Measurements from ENCODE around the gene DEPDC4. TPM values are rescaled to one million over a fixed set of nuclear protein-coding genes. Genes with fewer than 3 reads are reported as not detected.
"Not testable (repeated sequence)": the region's sequence is repeated elsewhere in the genome, so short reads cannot be mapped to it uniquely, and the experiment has no call there.

The DEPDC4 gene
- total RNA-seq, 2 experiments from 2014 or later = 2.0 to 2.3 TPM

DNA sequence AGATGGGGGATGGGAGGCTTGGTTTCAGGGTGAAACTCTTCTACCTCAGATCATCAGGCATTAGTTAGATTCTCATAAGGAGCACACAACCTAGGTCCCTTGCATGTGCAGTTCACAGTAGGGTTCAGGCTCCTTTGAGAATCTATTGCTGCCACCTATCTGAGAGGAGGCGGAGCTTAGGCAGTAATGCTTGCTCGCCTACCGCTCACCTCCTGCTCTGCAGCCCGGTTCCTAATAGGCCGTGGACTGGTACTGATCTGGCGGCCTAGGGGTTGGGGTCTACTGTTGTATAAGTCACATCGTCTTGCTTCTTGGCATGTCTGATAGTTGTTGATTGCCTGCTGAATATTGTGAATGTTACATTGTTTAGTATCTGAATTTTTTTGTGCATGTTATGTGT is 12.3 kb upstream of the DEPDC4 start:
- no peak for ATAC-seq (ENCODE audit: low read depth)
- Mint-ChIP-seq H3K27me3 (no peaks in the 10 kb centered on the region), H3K4me1 (peaks cover 4% of the 10 kb centered on the region), H3K4me3 (no peak overlapping the region), H3K9me3 (no peaks in the 10 kb centered on the region), H3K36me3 (peaks cover 15% of the 10 kb centered on the region), H3K27ac (no peak overlapping the region)
- no peak for DNase-seq
- POLR2A ChIA-PET = no interaction called here

DNA sequence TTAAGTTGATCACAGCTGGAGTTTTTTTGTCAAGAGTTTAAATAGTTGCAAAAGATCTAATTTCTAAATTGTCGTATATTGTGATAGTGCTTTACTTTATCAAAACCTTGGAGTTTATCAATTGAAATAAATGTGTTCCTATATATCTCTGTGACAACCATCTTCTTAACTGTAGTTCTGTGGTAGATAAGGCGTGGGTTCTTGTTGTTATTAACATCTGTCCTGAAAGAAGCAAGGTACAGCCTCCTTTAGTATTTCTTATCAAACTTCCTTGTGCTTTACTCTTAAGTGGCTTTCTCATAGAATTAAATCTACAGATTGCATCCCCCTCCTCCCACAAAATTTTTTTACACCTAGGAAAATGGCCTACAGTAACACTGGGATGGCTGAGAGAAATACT is 7.4 kb upstream of the DEPDC4 start:
- H3K27me3 Mint-ChIP-seq = no peaks in the 10 kb centered on the region
- POLR2A ChIA-PET = no interaction called here
- H3K4me3 Mint-ChIP-seq = no peak overlapping the region
- ATAC-seq (ENCODE audit: low read depth) (no peak), DNase-seq (no peak)
- H3K9me3 Mint-ChIP-seq = no peaks in the 10 kb centered on the region
- H3K27ac Mint-ChIP-seq = no peak overlapping the region
- H3K4me1 Mint-ChIP-seq = peaks cover 19% of the 10 kb centered on the region
- peaks cover 20% of the 10 kb centered on the region for H3K36me3 Mint-ChIP-seq

DNA sequence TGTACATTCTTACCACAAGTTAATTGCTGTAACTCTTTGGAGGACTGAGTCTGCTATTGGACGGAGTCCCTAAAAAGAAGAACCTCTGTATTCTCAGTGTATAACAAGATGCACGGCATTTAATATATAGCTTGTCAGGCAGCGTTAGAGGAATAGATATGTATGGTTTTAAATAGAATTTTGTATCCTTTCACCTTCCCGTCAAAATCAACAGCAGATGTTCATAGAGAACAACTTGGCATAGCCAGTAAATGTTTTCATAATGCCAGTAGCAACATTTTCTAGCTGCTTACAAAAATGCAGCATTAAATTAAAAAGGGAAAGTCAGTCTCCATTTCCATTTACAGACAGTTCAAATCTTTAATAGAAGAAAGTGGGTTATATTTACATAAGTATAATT is 6.9 kb upstream of the DEPDC4 start:
- DNase-seq (no peak), ATAC-seq (ENCODE audit: low read depth) (no peak)
- Mint-ChIP-seq H3K27ac (no peak overlapping the region), H3K9me3 (no peaks in the 10 kb centered on the region), H3K36me3 (peaks cover 20% of the 10 kb centered on the region), H3K4me3 (no peak overlapping the region), H3K27me3 (no peaks in the 10 kb centered on the region), H3K4me1 (peaks cover 24% of the 10 kb centered on the region)
- POLR2A ChIA-PET = no interaction called here

DNA sequence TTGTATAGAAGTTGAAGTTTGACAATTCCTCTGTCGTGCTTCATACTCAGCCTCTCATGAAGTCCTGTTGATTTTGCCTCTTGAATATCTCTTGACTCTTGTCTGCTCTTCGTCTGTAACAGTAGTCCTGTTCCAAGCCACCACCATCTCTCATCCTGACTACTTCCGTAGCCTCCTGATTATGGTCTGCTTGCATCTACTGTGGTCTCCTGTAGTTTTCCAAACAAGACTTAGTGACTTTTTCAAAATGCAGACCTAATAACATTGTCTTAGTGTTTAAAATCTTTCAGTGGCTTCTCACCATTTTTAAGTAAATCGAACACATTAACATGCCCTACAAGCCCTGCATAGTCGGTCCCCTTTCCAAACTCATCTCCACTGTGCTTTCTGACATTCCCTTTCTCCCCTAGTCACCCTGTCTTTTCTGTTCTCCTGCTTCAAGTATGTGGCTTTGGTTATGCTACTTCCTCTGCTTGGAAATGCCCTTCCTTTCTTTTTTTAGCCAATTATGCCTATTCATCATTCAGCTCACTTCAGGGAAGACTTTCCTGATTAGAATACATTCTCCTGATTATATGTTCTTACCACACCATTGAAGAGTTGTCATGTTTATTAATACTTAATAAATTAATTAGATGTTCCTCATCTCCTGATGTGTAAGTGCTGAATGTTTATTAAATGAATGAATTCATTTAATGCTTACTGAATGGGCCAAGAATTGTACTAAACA is 2.1 kb upstream of the DEPDC4 start:
- Mint-ChIP-seq H3K36me3 (peaks cover 5% of the 10 kb centered on the region), H3K27ac (peak overlapping the region; percentile 62), H3K27me3 (no peaks in the 10 kb centered on the region), H3K4me3 (peak overlapping the region; percentile 91), H3K9me3 (no peaks in the 10 kb centered on the region), H3K4me1 (peaks cover 27% of the 10 kb centered on the region)
- DNase-seq (no peak), ATAC-seq (ENCODE audit: low read depth) (no peak)
- POLR2A ChIA-PET = no interaction called here

DNA sequence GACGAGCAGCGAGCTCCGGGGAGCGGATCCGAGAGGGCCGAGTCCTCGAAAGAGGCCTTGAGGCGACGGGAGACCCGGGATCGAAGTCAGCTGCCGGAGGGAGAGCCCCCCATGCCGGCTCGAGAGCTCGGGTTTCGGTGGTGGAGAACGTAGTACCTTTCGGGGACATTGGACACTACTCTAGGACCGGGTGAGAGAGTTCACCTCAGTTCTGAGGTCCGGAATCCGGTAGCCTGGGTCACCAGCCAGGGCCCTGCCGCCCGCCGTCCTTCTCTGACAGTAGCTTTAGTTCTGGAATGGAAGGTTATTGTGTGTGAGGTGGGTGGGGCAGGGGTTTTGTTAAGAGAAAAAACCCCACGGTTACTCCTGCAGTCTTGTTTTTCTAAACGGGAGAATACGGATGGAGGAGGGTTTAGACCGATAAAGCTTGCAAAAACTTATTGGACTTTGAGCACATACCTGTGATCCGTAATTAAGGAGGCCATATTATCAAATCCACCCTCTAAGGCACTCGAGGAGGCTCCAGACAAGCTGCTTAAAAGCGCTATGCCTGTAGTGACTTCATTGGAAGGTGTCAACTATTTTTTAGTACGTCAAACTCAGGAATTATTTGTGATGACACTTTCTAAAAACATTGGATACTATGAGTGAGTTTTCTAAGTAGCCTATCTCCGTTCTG is 863 bp upstream of the DEPDC4 start:
- no peaks in the 10 kb centered on the region for H3K27me3 Mint-ChIP-seq
- H3K27ac Mint-ChIP-seq = peak overlapping the region; percentile 97
- POLR2A ChIA-PET = interaction anchor here (1.0 to 2.8 kb wide), 5 partner anchors 9 to 129 kb away, joined by 3 to 26 read pairs (median 3); partner anchors contain the start of gene ACTR6
- H3K4me3 Mint-ChIP-seq = peak overlapping the region; percentile 91
- peak; percentile 2 for ATAC-seq (ENCODE audit: low read depth)
- H3K9me3 Mint-ChIP-seq = no peaks in the 10 kb centered on the region
- DNase-seq = no peak
- peaks cover under 1% of the 10 kb centered on the region for H3K36me3 Mint-ChIP-seq
- peaks cover 21% of the 10 kb centered on the region for H3K4me1 Mint-ChIP-seq

DNA sequence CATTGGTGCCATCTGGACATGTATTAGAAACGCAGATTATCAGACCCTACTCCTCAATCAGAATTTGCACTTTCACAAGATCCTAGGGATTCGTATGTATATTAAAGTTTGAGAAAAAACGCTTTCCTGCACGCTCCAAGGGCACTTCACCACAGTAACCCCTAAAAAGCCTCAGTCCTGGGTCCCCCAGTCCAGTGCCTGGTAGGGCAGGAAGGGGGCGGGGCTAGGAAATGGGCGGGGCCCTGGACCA is 369 bp downstream of the DEPDC4 start:
- peak overlapping the region; percentile 91 for H3K4me3 Mint-ChIP-seq
- peaks cover 17% of the 10 kb centered on the region for H3K4me1 Mint-ChIP-seq
- POLR2A ChIA-PET = interaction anchor here (0.5 to 2.8 kb wide), 6 partner anchors 10 to 155 kb away, joined by 3 to 26 read pairs (median 4); partner anchors contain the start of gene ACTR6
- peak overlapping the region; percentile 97 for H3K27ac Mint-ChIP-seq
- DNase-seq (no peak), ATAC-seq (ENCODE audit: low read depth) (peak; percentile 87)
- H3K9me3 Mint-ChIP-seq = no peaks in the 10 kb centered on the region
- no peaks in the 10 kb centered on the region for H3K36me3 Mint-ChIP-seq
- H3K27me3 Mint-ChIP-seq = no peaks in the 10 kb centered on the region

DNA sequence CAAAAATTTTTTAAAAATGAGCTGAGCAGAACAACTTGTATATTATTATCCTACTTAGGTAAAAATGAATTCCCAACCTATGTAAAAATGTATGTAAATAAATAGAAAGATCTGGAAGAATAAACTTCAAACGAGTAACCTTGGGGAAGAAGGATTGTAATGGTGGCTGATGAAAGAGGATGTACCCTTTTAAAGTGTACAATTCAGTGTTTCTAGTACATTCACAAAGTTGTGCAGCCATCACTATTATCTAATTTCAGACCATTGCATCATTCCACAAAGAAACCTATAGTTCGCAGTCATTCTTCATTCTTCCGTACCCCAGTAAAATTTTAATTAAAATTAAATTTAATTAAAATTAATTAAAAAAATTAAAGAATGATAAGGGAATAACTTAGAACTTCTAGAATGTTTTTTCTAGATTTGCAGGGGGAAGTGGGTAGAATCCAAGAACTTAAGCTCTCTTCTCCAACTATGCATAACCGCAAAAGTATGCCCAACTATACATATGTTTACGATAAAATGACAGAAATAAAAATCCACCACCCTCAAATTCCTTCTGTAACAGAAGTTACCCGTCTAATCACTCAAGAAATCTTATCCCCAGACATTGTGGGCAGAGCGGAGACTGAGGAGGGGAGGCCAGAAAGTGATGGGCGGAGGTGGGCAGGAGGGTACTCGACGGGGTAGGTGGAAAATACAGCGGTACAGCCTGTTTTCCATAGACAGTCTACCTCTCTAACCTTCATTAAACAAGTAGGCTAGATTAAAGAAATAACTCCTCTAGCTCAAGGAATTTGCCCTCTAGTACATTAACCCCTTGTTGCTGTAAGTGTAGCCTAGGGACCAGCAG is 921 bp downstream of the DEPDC4 start:
- H3K4me3 Mint-ChIP-seq = peak overlapping the region; percentile 91
- peak overlapping the region; percentile 97 for H3K27ac Mint-ChIP-seq
- H3K27me3 Mint-ChIP-seq = no peaks in the 10 kb centered on the region
- peaks cover 16% of the 10 kb centered on the region for H3K4me1 Mint-ChIP-seq
- ATAC-seq (ENCODE audit: low read depth) (no peak), DNase-seq (no peak)
- no peaks in the 10 kb centered on the region for H3K36me3 Mint-ChIP-seq
- POLR2A ChIA-PET = interaction anchor here (0.9 to 2.8 kb wide), 3 partner anchors 11 to 65 kb away, joined by 3 to 26 read pairs (median 5); partner anchors contain the start of gene ACTR6
- no peaks in the 10 kb centered on the region for H3K9me3 Mint-ChIP-seq

DNA sequence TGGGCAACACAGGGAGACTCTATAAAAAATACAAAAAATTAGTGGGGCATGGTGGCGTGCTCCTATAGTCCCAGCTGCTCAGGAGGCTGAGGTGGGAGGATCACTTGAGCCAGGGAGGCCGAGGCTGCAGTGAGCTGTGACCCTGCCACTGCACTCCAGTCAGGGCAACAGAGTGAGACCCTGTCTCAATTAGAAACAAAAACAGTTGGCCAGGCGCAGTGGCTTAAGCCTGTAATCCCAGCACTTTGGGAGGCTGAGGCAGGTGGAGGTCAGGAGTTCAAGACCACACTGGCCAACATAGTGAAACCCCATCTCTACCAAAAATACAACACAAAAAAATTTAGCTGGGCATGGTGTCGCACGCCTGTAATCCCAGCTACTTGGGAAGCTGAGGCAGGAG is 1.8 kb downstream of the DEPDC4 start:
- H3K27me3 Mint-ChIP-seq; H3K9me3 Mint-ChIP-seq; ATAC-seq (ENCODE audit: low read depth); H3K36me3 Mint-ChIP-seq; H3K27ac Mint-ChIP-seq; DNase-seq; POLR2A ChIA-PET; H3K4me3 Mint-ChIP-seq: not testable (repeated sequence)
- H3K4me1 Mint-ChIP-seq = peaks cover 14% of the 10 kb centered on the region

DNA sequence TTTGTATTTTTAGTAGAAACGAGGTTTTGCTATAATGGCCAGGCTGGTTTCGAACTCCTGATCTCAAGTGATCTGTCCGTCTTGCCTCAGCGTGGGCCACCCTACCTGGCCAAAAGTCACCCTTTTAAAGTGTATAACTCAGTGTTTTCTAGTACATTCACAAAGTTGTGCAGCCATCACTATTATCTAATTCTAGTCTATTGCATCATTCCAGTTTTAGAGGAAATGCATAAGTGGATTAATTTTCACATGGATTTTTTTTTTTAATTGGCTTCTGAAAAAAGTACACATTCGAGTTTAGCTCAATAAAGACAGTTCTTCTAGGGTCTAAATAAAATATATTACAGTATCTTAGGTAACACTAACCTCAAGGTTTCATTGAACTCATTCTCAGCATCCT is 3.7 kb downstream of the DEPDC4 start:
- H3K36me3 Mint-ChIP-seq = peaks cover 2% of the 10 kb centered on the region
- no peaks in the 10 kb centered on the region for H3K9me3 Mint-ChIP-seq
- DNase-seq (no peak), ATAC-seq (ENCODE audit: low read depth) (no peak)
- H3K4me1 Mint-ChIP-seq = peaks cover 5% of the 10 kb centered on the region
- peaks cover under 1% of the 10 kb centered on the region for H3K27me3 Mint-ChIP-seq
- H3K4me3 Mint-ChIP-seq = no peak overlapping the region
- POLR2A ChIA-PET = no interaction called here
- H3K27ac Mint-ChIP-seq = no peak overlapping the region

DNA sequence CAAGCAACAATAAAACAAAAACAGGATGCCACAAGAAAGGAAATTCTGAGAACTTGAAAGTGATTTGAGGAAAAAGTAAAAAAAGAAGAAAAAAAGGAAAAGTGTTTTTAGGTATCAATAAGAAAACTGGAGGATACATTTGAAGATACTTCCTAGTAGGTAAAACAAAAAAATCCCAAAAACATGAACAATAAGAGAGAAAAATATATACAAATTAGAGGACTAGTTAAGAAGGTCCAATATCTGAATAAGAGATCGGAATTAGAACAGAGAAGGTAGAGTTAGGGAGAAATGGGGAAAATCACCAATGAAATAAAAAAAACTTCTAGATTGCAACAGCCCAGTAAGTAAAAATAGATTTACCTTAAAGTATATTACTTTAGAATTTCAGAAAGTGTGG is 8.8 kb downstream of the DEPDC4 start:
- Mint-ChIP-seq H3K27me3 (peaks cover 1% of the 10 kb centered on the region), H3K9me3 (no peaks in the 10 kb centered on the region), H3K36me3 (peaks cover 6% of the 10 kb centered on the region), H3K4me3 (no peak overlapping the region), H3K27ac (no peak overlapping the region), H3K4me1 (peaks cover 6% of the 10 kb centered on the region)
- no peak for ATAC-seq (ENCODE audit: low read depth)
- POLR2A ChIA-PET = no interaction called here
- no peak for DNase-seq

DNA sequence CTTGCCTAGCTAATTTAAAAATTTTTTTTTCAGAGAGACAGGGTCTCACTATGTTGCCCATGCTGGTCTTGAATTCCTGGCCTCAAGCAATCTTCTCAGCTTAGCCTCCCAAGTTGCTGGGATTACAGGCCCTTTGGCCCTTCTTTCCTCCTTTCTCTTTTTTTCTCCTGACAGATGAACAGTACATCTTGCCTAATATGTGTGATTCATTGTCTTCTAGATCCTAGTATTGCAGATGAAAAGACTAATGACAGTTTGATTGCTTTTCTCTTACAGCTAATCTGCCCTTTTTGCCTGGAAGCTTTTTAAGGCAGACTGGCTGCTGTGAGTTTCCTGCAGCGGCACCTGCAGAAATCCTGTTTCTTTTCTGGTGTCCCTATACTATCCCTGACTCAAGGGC is 12.0 kb downstream of the DEPDC4 start:
- Mint-ChIP-seq H3K4me1 (peaks cover 6% of the 10 kb centered on the region), H3K9me3 (no peaks in the 10 kb centered on the region), H3K4me3 (no peak overlapping the region), H3K36me3 (peaks cover 6% of the 10 kb centered on the region), H3K27me3 (peaks cover 1% of the 10 kb centered on the region), H3K27ac (no peak overlapping the region)
- ATAC-seq (ENCODE audit: low read depth) (no peak), DNase-seq (no peak)
- POLR2A ChIA-PET = no interaction called here

DNA sequence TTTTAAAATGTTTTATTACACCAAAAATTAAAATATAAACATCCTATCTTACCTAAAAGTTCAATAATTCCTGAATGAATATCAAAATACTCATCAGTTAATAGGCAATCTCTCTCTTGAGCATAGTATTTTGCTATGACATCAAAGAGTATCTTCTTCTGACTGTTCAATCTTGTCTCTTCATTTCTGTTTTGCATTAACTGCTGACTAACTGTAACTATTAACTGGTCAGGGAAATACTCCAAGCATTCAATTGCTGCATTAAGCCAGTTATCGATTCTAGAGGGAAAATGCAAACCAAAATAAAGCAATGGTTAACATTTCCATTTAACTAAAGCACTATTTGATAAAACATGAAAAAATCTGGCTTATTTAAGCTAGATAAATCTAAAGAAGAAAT is 13.4 kb downstream of the DEPDC4 start:
- H3K9me3 Mint-ChIP-seq = no peaks in the 10 kb centered on the region
- peaks cover 6% of the 10 kb centered on the region for H3K4me1 Mint-ChIP-seq
- H3K27ac Mint-ChIP-seq = no peak overlapping the region
- no peak overlapping the region for H3K4me3 Mint-ChIP-seq
- DNase-seq = no peak
- POLR2A ChIA-PET = no interaction called here
- ATAC-seq (ENCODE audit: low read depth) = no peak
- H3K27me3 Mint-ChIP-seq = peaks cover 1% of the 10 kb centered on the region
- H3K36me3 Mint-ChIP-seq = peaks cover 6% of the 10 kb centered on the region

DNA sequence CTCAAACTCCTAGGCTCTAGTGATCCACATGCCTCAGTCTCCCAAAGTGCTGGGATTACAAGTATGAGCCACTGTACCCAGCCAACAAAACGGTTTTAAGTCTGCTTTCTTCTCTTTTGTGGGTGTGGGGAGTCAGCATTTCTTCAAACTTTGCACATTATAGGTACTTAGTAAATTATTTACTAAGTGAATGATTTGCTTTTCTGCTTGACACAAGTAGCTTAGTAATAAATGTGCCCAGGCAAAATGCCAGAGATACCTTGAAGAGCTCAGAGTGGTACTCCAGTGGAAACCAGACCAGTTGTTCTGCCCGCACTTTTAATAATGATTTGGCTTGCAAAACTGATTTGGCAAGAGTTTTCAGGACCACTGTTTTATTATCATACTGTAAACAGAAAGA is 15.0 kb downstream of the DEPDC4 start:
- H3K9me3 Mint-ChIP-seq = no peaks in the 10 kb centered on the region
- ATAC-seq (ENCODE audit: low read depth) (no peak), DNase-seq (no peak)
- no peak overlapping the region for H3K4me3 Mint-ChIP-seq
- POLR2A ChIA-PET = no interaction called here
- H3K27ac Mint-ChIP-seq = no peak overlapping the region
- H3K4me1 Mint-ChIP-seq = no peaks in the 10 kb centered on the region
- no peaks in the 10 kb centered on the region for H3K27me3 Mint-ChIP-seq
- peaks cover 2% of the 10 kb centered on the region for H3K36me3 Mint-ChIP-seq

DNA sequence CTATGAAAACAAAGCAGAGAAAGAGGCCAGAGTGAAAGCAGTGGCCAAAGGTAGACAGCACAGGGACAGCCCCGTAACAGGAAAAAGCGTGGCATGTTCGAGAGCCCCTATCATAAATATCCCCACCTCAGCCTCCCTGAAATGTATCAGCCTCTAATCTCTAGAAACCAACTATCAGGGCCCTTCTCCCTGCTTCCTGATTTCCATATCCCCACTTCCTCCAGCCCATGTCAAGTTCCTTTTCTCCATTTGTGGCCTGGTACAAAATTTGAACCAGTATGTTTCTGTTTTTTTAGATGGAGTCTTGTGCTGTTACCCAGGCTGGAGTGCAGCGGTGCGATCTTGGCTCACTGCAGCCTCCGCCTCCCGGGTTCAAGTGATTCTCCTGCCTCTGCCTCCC is 16.9 kb downstream of the DEPDC4 start:
- no peaks in the 10 kb centered on the region for H3K9me3 Mint-ChIP-seq
- H3K36me3 Mint-ChIP-seq = peaks cover 1% of the 10 kb centered on the region
- H3K4me1 Mint-ChIP-seq = no peaks in the 10 kb centered on the region
- POLR2A ChIA-PET = no interaction called here
- H3K27me3 Mint-ChIP-seq = no peaks in the 10 kb centered on the region
- no peak overlapping the region for H3K4me3 Mint-ChIP-seq
- no peak for ATAC-seq (ENCODE audit: low read depth)
- H3K27ac Mint-ChIP-seq = no peak overlapping the region
- no peak for DNase-seq

Measured in activated naive CD8-positive, alpha-beta T cell treated with anti-CD3 and anti-CD28 coated beads, Interleukin-2, amount 10 ng/mL, durations not matched to agents 7 days and 5 days (primary cell).